SK-N-SH treated with all-trans-retinoic acid at 6 μM for 48 hours (cell line): Measurements from ENCODE around the gene CCR1.

Experiments used
- ATAC-seq: fragments of 200-7000 bp; cut with Tn5 transposase; 3 replicates; pipeline ENCODE4 v1.9.1; 2020; ENCODE audit warnings: mild to moderate bottlenecking, moderate library complexity
- ARNTL ChIP-seq: fragments of 450-650 bp; formaldehyde crosslinking; IDR thresholded peaks from 2 replicates; pipeline ENCODE4 v1.5.0; 2020; ENCODE audit warnings: low read depth, mild to moderate bottlenecking, moderate library complexity, borderline replicate concordance
- CREB5 ChIP-seq: fragments of 250-450 bp; sonication (Bioruptor Pico); IDR thresholded peaks from 2 replicates; pipeline ENCODE4 v1.5.1; 2020; ENCODE audit warnings: low read depth, mild to moderate bottlenecking, moderate library complexity
- CSDC2 ChIP-seq: fragments of 250-450 bp; sonication (Bioruptor Pico); IDR thresholded peaks from 2 replicates; pipeline ENCODE4 v1.5.0; 2020; ENCODE audit warnings: mild to moderate bottlenecking, moderate library complexity
- CSRNP3 ChIP-seq: fragments of 250-450 bp; sonication (Bioruptor Pico); IDR thresholded peaks from 2 replicates; pipeline ENCODE4 v1.5.1; 2021; ENCODE audit warnings: mild to moderate bottlenecking, moderate library complexity
- GLIS3 ChIP-seq: fragments of 250-450 bp; sonication (Bioruptor Pico); IDR thresholded peaks from 2 replicates; pipeline ENCODE4 v1.5.0; 2020; ENCODE audit warnings: mild to moderate bottlenecking, moderate library complexity
- ISL1 ChIP-seq: fragments of 250-450 bp; sonication (Bioruptor Pico); IDR thresholded peaks from 2 replicates; pipeline ENCODE4 v2.1.2; 2022; ENCODE audit warnings: mild to moderate bottlenecking, moderate library complexity
- OSR1 ChIP-seq: fragments of 250-450 bp; sonication (Bioruptor Pico); IDR thresholded peaks from 2 replicates; pipeline ENCODE4 v1.8.0; 2022; ENCODE audit warnings: moderate library complexity, mild to moderate bottlenecking, inconsistent platforms
- PATZ1 ChIP-seq: fragments of 250-450 bp; sonication (Bioruptor Pico); IDR thresholded peaks from 2 replicates; pipeline ENCODE4 v1.8.0; 2020; ENCODE audit warnings: mild to moderate bottlenecking, moderate library complexity, borderline replicate concordance
- POU6F1 ChIP-seq: fragments of 250-450 bp; sonication (Bioruptor Pico); IDR thresholded peaks from 2 replicates; pipeline ENCODE4 v1.8.0; 2021; ENCODE audit warnings: low read depth, mild to moderate bottlenecking, moderate library complexity, borderline replicate concordance
- PPARA ChIP-seq: fragments of 250-450 bp; sonication (Bioruptor Pico); IDR thresholded peaks from 2 replicates; pipeline ENCODE4 v1.5.0; 2020; ENCODE audit warnings: mild to moderate bottlenecking, borderline replicate concordance
- RARB ChIP-seq: fragments of 250-450 bp; sonication (Bioruptor Pico); IDR thresholded peaks from 2 replicates; pipeline ENCODE4 v1.8.0; 2021; ENCODE audit warnings: mild to moderate bottlenecking, moderate library complexity
- SNAI2 ChIP-seq: fragments of 250-450 bp; sonication (Bioruptor Pico); IDR thresholded peaks from 2 replicates; pipeline ENCODE4 v1.5.0; 2020; ENCODE audit warnings: mild to moderate bottlenecking, moderate library complexity
- TOX ChIP-seq: fragments of 250-450 bp; sonication (Bioruptor Pico); IDR thresholded peaks from 2 replicates; pipeline ENCODE4 v1.8.0; 2021; ENCODE audit warnings: mild to moderate bottlenecking, moderate library complexity, borderline replicate concordance
- TSHZ2 ChIP-seq: fragments of 250-450 bp; sonication (Bioruptor Pico); IDR thresholded peaks from 2 replicates; pipeline ENCODE4 v1.5.0; 2020; ENCODE audit warnings: mild to moderate bottlenecking, moderate library complexity
- ZFP3 ChIP-seq: fragments of 250-450 bp; sonication (Bioruptor Pico); IDR thresholded peaks from 2 replicates; pipeline ENCODE4 v1.5.0; 2020; ENCODE audit warnings: mild to moderate bottlenecking, moderate library complexity
- ZFP30 ChIP-seq: fragments of 450-650 bp; formaldehyde crosslinking; IDR thresholded peaks from 2 replicates; pipeline ENCODE4 v1.5.0; 2022; ENCODE audit warnings: mild to moderate bottlenecking, moderate library complexity
- ZNF565 ChIP-seq: fragments of 450-650 bp; formaldehyde crosslinking; conservative IDR thresholded peaks from 2 replicates; pipeline ENCODE4 v1.5.0; 2020; ENCODE audit warnings: low read depth, mild to moderate bottlenecking, moderate library complexity
- ZNF70 ChIP-seq: fragments of 450-650 bp; formaldehyde crosslinking; IDR thresholded peaks from 2 replicates; pipeline ENCODE4 v1.5.0; 2020; ENCODE audit warnings: mild to moderate bottlenecking, moderate library complexity
- ZNF8 ChIP-seq: fragments of 450-650 bp; formaldehyde crosslinking; IDR thresholded peaks from 2 replicates; pipeline ENCODE4 v1.5.0; 2020; ENCODE audit warnings: mild to moderate bottlenecking, moderate library complexity

CCR1 gene

GRCh38 chr3:46233194-46233593 is 25.1 kb upstream of the CCR1 start (continued):
- TF ChIP-seq CREB5 (CRISPR knock-in tag), result no peak
- TF ChIP-seq ZNF565 (CRISPR knock-in tag), result no peak
- TF ChIP-seq OSR1 (CRISPR knock-in tag), result no peak
- no peak for TF ChIP-seq GLIS3 (CRISPR knock-in tag)

- no peak for TF ChIP-seq TSHZ2 (CRISPR knock-in tag)
- no peak for TF ChIP-seq PPARA (CRISPR knock-in tag)
- TF ChIP-seq ZNF70 (CRISPR knock-in tag), result no peak
- no peak for TF ChIP-seq ZNF565 (CRISPR knock-in tag)
- TF ChIP-seq TOX, result no peak
- TF ChIP-seq RARB, result no peak
- no peak for TF ChIP-seq ISL1 (CRISPR knock-in tag)
- no peak for TF ChIP-seq CSRNP3 (CRISPR knock-in tag)
- no peak for TF ChIP-seq ZFP3
- TF ChIP-seq CSDC2 (CRISPR knock-in tag), result no peak
- no peak for TF ChIP-seq GLIS3 (CRISPR knock-in tag)
- no peak for TF ChIP-seq PATZ1 (CRISPR knock-in tag)
- TF ChIP-seq CREB5 (CRISPR knock-in tag), result no peak
- no peak for TF ChIP-seq SNAI2 (CRISPR knock-in tag)
- no peak for TF ChIP-seq ZFP30 (CRISPR knock-in tag)
- no peak for TF ChIP-seq POU6F1 (CRISPR knock-in tag)
- ATAC-seq, result no peak
Observed at GRCh38 chr3:46231323-46231722, 23.2 kb upstream of the CCR1 start.

GRCh38 chr3:46228260-46229242 is 20.4 kb upstream of the CCR1 start:
- no peak for ATAC-seq

More at GRCh38 chr3:46228260-46229242, 20.4 kb upstream of the CCR1 start:
- TF ChIP-seq GLIS3 (CRISPR knock-in tag) (no peak), ARNTL (no peak), CSDC2 (CRISPR knock-in tag) (no peak), ZNF8 (CRISPR knock-in tag) (no peak), TSHZ2 (CRISPR knock-in tag) (no peak), PPARA (CRISPR knock-in tag) (no peak), ZNF70 (CRISPR knock-in tag) (no peak), CREB5 (CRISPR knock-in tag) (no peak)
- TF ChIP-seq, all 23 proteins: peak for 0
